Chondrocyte (in vitro differentiated cells): ENCODE measurements around the gene OR4D11. TPM values are rescaled to one million over a fixed set of nuclear protein-coding genes. Genes with fewer than 3 reads are reported as not detected.

Experiments
- DNase-seq: peaks from one replicate; pipeline ENCODE4 v3.0.0; 2021; ENCODE audit warnings: mixed read lengths, low spot score
- H3K27ac Mint-ChIP-seq: one replicate; pipeline ENCODE4 v1.8.0; 2021; ENCODE audit warnings: mild to moderate bottlenecking, moderate library complexity, mixed read lengths; ENCODE audit not compliant: unreplicated experiment
- H3K27me3 Mint-ChIP-seq: 2 replicates; pipeline ENCODE4 v1.8.0; 2021; ENCODE audit warnings: low read depth, mixed read lengths
- H3K36me3 Mint-ChIP-seq: 2 replicates; pipeline ENCODE4 v1.8.0; 2021; ENCODE audit warnings: low read depth, mixed read lengths
- H3K4me1 Mint-ChIP-seq: 2 replicates; pipeline ENCODE4 v1.8.0; 2021; ENCODE audit warnings: low read depth, mild to moderate bottlenecking, mixed read lengths
- H3K4me3 Mint-ChIP-seq: one replicate; pipeline ENCODE4 v1.8.0; 2021; ENCODE audit warnings: mild to moderate bottlenecking, moderate library complexity, mixed read lengths; ENCODE audit not compliant: unreplicated experiment
- H3K9me3 Mint-ChIP-seq: 2 replicates; pipeline ENCODE4 v1.8.0; 2021; ENCODE audit warnings: low read depth, mixed read lengths
- CTCF ChIP-seq: fragments of 200-600 bp; sonication (generic); IDR thresholded peaks from 2 replicates; pipeline ENCODE4 v1.5.0; 2021; ENCODE audit warnings: antibody characterized with exemption, mild to moderate bottlenecking, moderate library complexity
- total RNA-seq: library from RNA; stranded (reverse); gene quantifications from 3 replicates; pipeline ENCODE4 v1.2.1, GENCODE V29; 2021

The OR4D11 gene
- total RNA-seq, 1 donor from 2014 or later = not detected

GRCh38 chr11:59475176-59475575 lies 28.2 kb upstream of the OR4D11 start:
- Mint-ChIP-seq H3K4me3 (no peak overlapping the region), H3K27ac (no peak overlapping the region), H3K36me3 (no peaks in the 10 kb centered on the region), H3K9me3 (no peaks in the 10 kb centered on the region), H3K4me1 (no peaks in the 10 kb centered on the region), H3K27me3 (peaks cover 13% of the 10 kb centered on the region)
- no peak for DNase-seq
- TF ChIP-seq CTCF = no peak

DNA sequence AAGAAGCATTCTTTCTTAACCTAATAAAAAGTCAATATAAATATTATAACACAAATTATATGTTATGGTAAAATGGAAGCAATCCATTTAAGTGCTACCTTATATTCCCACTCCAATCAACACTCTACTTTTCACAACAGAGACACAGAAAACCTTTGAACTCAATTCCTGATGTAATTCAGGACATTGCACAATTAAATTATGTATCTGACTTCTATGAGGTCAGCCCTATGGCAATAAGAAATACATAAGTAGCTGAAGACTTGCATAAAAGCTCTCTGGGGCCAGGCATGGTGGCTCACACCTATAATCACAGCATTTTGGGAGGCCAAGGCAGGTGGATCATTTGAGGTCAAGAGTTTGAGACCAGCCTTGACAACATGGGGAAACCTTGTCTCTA lies 23.5 kb upstream of the OR4D11 start:
- DNase-seq = no peak
- H3K36me3 Mint-ChIP-seq = no peaks in the 10 kb centered on the region
- no peaks in the 10 kb centered on the region for H3K9me3 Mint-ChIP-seq
- peaks cover 11% of the 10 kb centered on the region for H3K27me3 Mint-ChIP-seq
- no peak overlapping the region for H3K27ac Mint-ChIP-seq
- no peaks in the 10 kb centered on the region for H3K4me1 Mint-ChIP-seq
- no peak for TF ChIP-seq CTCF
- H3K4me3 Mint-ChIP-seq = no peak overlapping the region

- no peak for TF ChIP-seq CTCF
- DNase-seq = no peak
- Mint-ChIP-seq H3K9me3 (no peaks in the 10 kb centered on the region), H3K27ac (no peak overlapping the region), H3K4me3 (no peak overlapping the region), H3K36me3 (no peaks in the 10 kb centered on the region), H3K27me3 (peaks cover 11% of the 10 kb centered on the region), H3K4me1 (no peaks in the 10 kb centered on the region)
Measured at GRCh38 chr11:59480359-59480758, 23.0 kb upstream of the OR4D11 start.

GRCh38 chr11:59501931-59502330 lies 1.4 kb upstream of the OR4D11 start:
- Mint-ChIP-seq H3K9me3 (no peaks in the 10 kb centered on the region), H3K27me3 (peaks cover 18% of the 10 kb centered on the region), H3K4me1 (no peaks in the 10 kb centered on the region), H3K4me3 (no peak overlapping the region), H3K27ac (no peak overlapping the region), H3K36me3 (no peaks in the 10 kb centered on the region)
- no peak for DNase-seq
- TF ChIP-seq CTCF = no peak

- Mint-ChIP-seq H3K4me3 (no peak within 1 kb of the TSS), H3K9me3 (no peaks in the 10 kb centered on the region), H3K27ac (no peak within 1 kb of the TSS), H3K36me3 (no peaks in the 10 kb centered on the region), H3K4me1 (no peaks in the 10 kb centered on the region), H3K27me3 (peaks cover 10% of the 10 kb centered on the region)
- TF ChIP-seq CTCF = no peak
- no peak for DNase-seq
Measured at GRCh38 chr11:59510941-59511589, 7.7 kb downstream of the OR4D11 start, which contains the start of gene OR4D9. TSS of gene OR4D9 (plus strand) at chr11:59511539. CDS start at chr11:59514913, 3,374 bp downstream.
